GM12801 (cell line): Measurements from ENCODE around the gene SLC6A5.

Source experiments
- CTCF ChIP-seq: IDR thresholded peaks from one replicate; pipeline ENCODE4 v1.5.1; 2011; ENCODE audit warnings: control low read depth; ENCODE audit not compliant: insufficient read length; ENCODE audit errors: extremely low read depth

SLC6A5 gene

GRCh38 chr11:20652150-20652806, 52.9 kb downstream of the SLC6A5 start:
- TF ChIP-seq CTCF = no peak

- no peak for TF ChIP-seq CTCF
Observed at GRCh38 chr11:20654038-20654437, 54.6 kb downstream of the SLC6A5 start.

GRCh38 chr11:20656901-20657300, 57.5 kb downstream of the SLC6A5 start:
- TF ChIP-seq CTCF = no peak

GRCh38 chr11:20658135-20658534, 58.7 kb downstream of the SLC6A5 start:
- no peak for TF ChIP-seq CTCF

- no peak for TF ChIP-seq CTCF
Observed at GRCh38 chr11:20661445-20661844, 62.0 kb downstream of the SLC6A5 start.

- no peak for TF ChIP-seq CTCF
Observed at GRCh38 chr11:20661850-20662249, 62.4 kb downstream of the SLC6A5 start.

- TF ChIP-seq CTCF = no peak
Observed at GRCh38 chr11:20668131-20668809, 68.9 kb downstream of the SLC6A5 start.
